GM23338 (cell line): ENCODE data around the gene FAAH. TPM values are rescaled to one million over a fixed set of nuclear protein-coding genes. Genes with fewer than 3 reads are reported as not detected.

Experiments
- ATAC-seq: fragments of 200-7000 bp; cut with Tn5 transposase; 3 replicates; pipeline ENCODE4 v1.9.1; 2020
- DNase-seq: peaks from one replicate; pipeline ENCODE4 v3.0.0-alpha.2; 2015; ENCODE audit warnings: low spot score
- H2AFZ ChIP-seq: fragments of 200-600 bp; sonication (generic); 2 replicates; pipeline ENCODE4 v1.8.0; 2016; ENCODE audit warnings: antibody characterized with exemption, mild to moderate bottlenecking, moderate library complexity
- H3F3A ChIP-seq: fragments of 200-600 bp; sonication (generic); replicated peaks from 2 replicates; pipeline ENCODE4 v1.8.0; 2017; ENCODE audit warnings: antibody characterized with exemption, mixed run types, low read depth
- H3K27ac ChIP-seq: fragments of 200-600 bp; sonication (generic); 2 replicates; pipeline ENCODE4 v1.6.1; 2016; ENCODE audit warnings: low read depth
- H3K27me3 ChIP-seq: fragments of 200-600 bp; sonication (generic); 2 replicates; pipeline ENCODE4 v1.8.0; 2016; ENCODE audit warnings: mild to moderate bottlenecking, mixed run types, moderate library complexity; ENCODE audit not compliant: insufficient read depth
- H3K36me3 ChIP-seq: fragments of 200-600 bp; sonication (generic); 2 replicates; pipeline ENCODE4 v1.8.0; 2016; ENCODE audit warnings: mild to moderate bottlenecking; ENCODE audit not compliant: insufficient read depth
- H3K4me1 ChIP-seq: fragments of 200-600 bp; sonication (generic); 2 replicates; pipeline ENCODE4 v1.8.0; 2016; ENCODE audit warnings: mild to moderate bottlenecking, moderate library complexity; ENCODE audit not compliant: insufficient read depth
- H3K4me2 ChIP-seq: fragments of 200-600 bp; sonication (generic); 2 replicates; pipeline ENCODE4 v1.7.1; 2017; ENCODE audit warnings: mixed run types
- H3K4me3 ChIP-seq: fragments of 200-600 bp; sonication (generic); 2 replicates; pipeline ENCODE4 v1.6.1; 2016; ENCODE audit warnings: mixed run types
- H3K79me2 ChIP-seq: fragments of 200-600 bp; sonication (generic); replicated peaks from 2 replicates; pipeline ENCODE4 v1.8.0; 2017; ENCODE audit warnings: mild to moderate bottlenecking; ENCODE audit not compliant: insufficient read depth
- H3K9me2 ChIP-seq: fragments of 200-600 bp; sonication (generic); 2 replicates; pipeline ENCODE4 v1.8.0; 2017; ENCODE audit not compliant: insufficient read depth
- H4K20me1 ChIP-seq: fragments of 200-600 bp; sonication (generic); replicated peaks from 2 replicates; pipeline ENCODE4 v1.8.0; 2017; ENCODE audit warnings: mild to moderate bottlenecking; ENCODE audit not compliant: insufficient read depth
- H3K27ac Mint-ChIP-seq: 2 replicates; pipeline ENCODE4 v1.8.0; 2020; ENCODE audit warnings: inconsistent platforms, mild to moderate bottlenecking, moderate library complexity, mixed read lengths
- H3K27me3 Mint-ChIP-seq: 3 replicates; pipeline ENCODE4 v1.8.0; 2022; ENCODE audit warnings: low read depth, mild to moderate bottlenecking, moderate library complexity, mixed read lengths, inconsistent platforms; ENCODE audit not compliant: insufficient read depth, poor library complexity
- H3K36me3 Mint-ChIP-seq: 3 replicates; pipeline ENCODE4 v1.8.0; 2021; ENCODE audit warnings: low read depth, mild to moderate bottlenecking, inconsistent platforms, moderate library complexity, mixed read lengths
- H3K4me1 Mint-ChIP-seq: 3 replicates; pipeline ENCODE4 v1.8.0; 2020; ENCODE audit warnings: mild to moderate bottlenecking, inconsistent platforms, mixed read lengths
- H3K4me3 Mint-ChIP-seq: 3 replicates; pipeline ENCODE4 v1.8.0; 2021; ENCODE audit warnings: moderate library complexity, mild to moderate bottlenecking, inconsistent platforms, mixed read lengths
- H3K9me3 Mint-ChIP-seq: 3 replicates; pipeline ENCODE4 v1.8.0; 2020; ENCODE audit warnings: moderate library complexity, mild to moderate bottlenecking, inconsistent platforms, mixed read lengths
- CREB1 ChIP-seq: fragments of 250-450 bp; sonication (Bioruptor Pico); IDR thresholded peaks from 2 replicates; pipeline ENCODE4 v1.5.0; 2020; ENCODE audit warnings: low read depth, mild to moderate bottlenecking, moderate library complexity
- CTCF ChIP-seq, 2 experiments: fragments of 200-600 bp in 1 of 2; sonication (generic) in 1 of 2; conservative IDR thresholded peaks; 2 replicates each; pipeline versions ENCODE4 v1.5.1 to v1.6.1; 2016 to 2017; ENCODE audit warnings: antibody characterized with exemption in 2 of 2, low read depth in 2 of 2, mild to moderate bottlenecking in 2 of 2, moderate library complexity in 1 of 2
- ETS1 ChIP-seq: IDR thresholded peaks from 2 replicates; pipeline ENCODE4 v1.6.1; 2016; ENCODE audit warnings: antibody characterized with exemption
- EZH2 ChIP-seq: fragments of 200-600 bp; sonication (generic); IDR thresholded peaks from one replicate; pipeline ENCODE4 v1.8.0; 2017; ENCODE audit warnings: antibody characterized with exemption, mild to moderate bottlenecking, low read depth; ENCODE audit not compliant: unreplicated experiment
- EZH2phosphoT487 ChIP-seq: fragments of 200-600 bp; sonication (generic); IDR thresholded peaks from one replicate; pipeline ENCODE4 v1.8.1; 2018; ENCODE audit warnings: antibody characterized with exemption; ENCODE audit not compliant: unreplicated experiment
- JUNB ChIP-seq: IDR thresholded peaks from one replicate; pipeline ENCODE4 v1.6.1; 2016; ENCODE audit warnings: antibody characterized with exemption; ENCODE audit not compliant: unreplicated experiment
- NANOG ChIP-seq: IDR thresholded peaks from 2 replicates; pipeline ENCODE4 v1.6.1; 2016; ENCODE audit warnings: antibody characterized with exemption, borderline replicate concordance
- POLR2AphosphoS5 ChIP-seq: IDR thresholded peaks from 2 replicates; pipeline ENCODE4 v1.6.1; 2016; ENCODE audit warnings: antibody characterized with exemption, low read depth
- STAT1 ChIP-seq: IDR thresholded peaks from one replicate; pipeline ENCODE4 v1.6.1; 2016; ENCODE audit warnings: antibody characterized with exemption; ENCODE audit not compliant: unreplicated experiment
- ZNF114 ChIP-seq: fragments of 250-450 bp; sonication (Bioruptor Pico); IDR thresholded peaks from 2 replicates; pipeline ENCODE4 v1.5.0; 2020; ENCODE audit warnings: mild to moderate bottlenecking, moderate library complexity
- ZNF331 ChIP-seq: fragments of 250-450 bp; sonication (Bioruptor Pico); IDR thresholded peaks from 2 replicates; pipeline ENCODE4 v1.5.0; 2020; ENCODE audit warnings: low read depth, mild to moderate bottlenecking, moderate library complexity
- ZNF462 ChIP-seq: fragments of 250-450 bp; sonication (Bioruptor Pico); IDR thresholded peaks from 2 replicates; pipeline ENCODE4 v1.5.0; 2020; ENCODE audit warnings: mild to moderate bottlenecking, moderate library complexity
- polyA plus RNA-seq: library from polyadenylated mRNA; unstranded; fragments of >200 nt; fragmentation: Nextera tagmentation; extraction: Ambion mirVana; gene quantifications from 2 replicates; pipeline ENCODE4 v1.2.1, GENCODE V29; 2016
- total RNA-seq: library from RNA; depleted of rRNA; stranded (reverse); fragments of >200 nt; shearing (Covaris generic); gene quantifications from 2 replicates; pipeline ENCODE4 v1.2.3, GENCODE V29; 2014
- TF ChIP-seq, protein P1 (sequence below): IDR thresholded peaks from one replicate; pipeline ENCODE4 v1.6.1; 2018; ENCODE audit warnings: antibody characterized with exemption; ENCODE audit not compliant: unreplicated experiment

Gene FAAH
- total and polyA plus RNA-seq, 2 experiments from 2014 or later: 10.7 to 24.0 TPM

- Histone ChIP-seq H3K27me3 (no peaks in the 10 kb centered on the region), H4K20me1 (no peaks in the 10 kb centered on the region), H3K9me2 (no peaks in the 10 kb centered on the region), H3K27ac (no peak overlapping the region), H3K4me3 (no peak overlapping the region), H3K79me2 (no peaks in the 10 kb centered on the region), H3K4me1 (no peaks in the 10 kb centered on the region), H3F3A (0 out of 2 replicates have a peak, but pooled peaks cover 3% of the 10 kb centered on the region), H2AFZ (no peak overlapping the region), H3K36me3 (no peaks in the 10 kb centered on the region; the same call in 1 of the 2 replicates), H3K4me2 (no peak overlapping the region)
- Mint-ChIP-seq H3K9me3 (no peaks in the 10 kb centered on the region; the same call in 1 of the 3 replicates), H3K27ac (peak overlapping the region; percentile 58; the same call in 1 of the 2 replicates), H3K4me3 (no peak overlapping the region), H3K36me3 (peaks cover 8% of the 10 kb centered on the region; the same call in 1 of the 3 replicates), H3K4me1 (peaks cover 6% of the 10 kb centered on the region; the same call in 2 of the 3 replicates), H3K27me3 (no peaks in the 10 kb centered on the region)
- TF ChIP-seq ZNF462 (no peak), ZNF331 (CRISPR knock-in tag) (no peak), EZH2 (no peak), CTCF (conservative IDR thresholded peaks at IDR 0.05; ENCODE audit: low read depth in 2 of 2) (no peak), ETS1 (no peak), NANOG (no peak), ZNF114 (CRISPR knock-in tag) (no peak), JUNB (no peak), STAT1 (no peak), EZH2phosphoT487 (no peak), CREB1 (CRISPR knock-in tag) (no peak), POLR2AphosphoS5 (no peak)
- TF ChIP-seq, protein P1, sequence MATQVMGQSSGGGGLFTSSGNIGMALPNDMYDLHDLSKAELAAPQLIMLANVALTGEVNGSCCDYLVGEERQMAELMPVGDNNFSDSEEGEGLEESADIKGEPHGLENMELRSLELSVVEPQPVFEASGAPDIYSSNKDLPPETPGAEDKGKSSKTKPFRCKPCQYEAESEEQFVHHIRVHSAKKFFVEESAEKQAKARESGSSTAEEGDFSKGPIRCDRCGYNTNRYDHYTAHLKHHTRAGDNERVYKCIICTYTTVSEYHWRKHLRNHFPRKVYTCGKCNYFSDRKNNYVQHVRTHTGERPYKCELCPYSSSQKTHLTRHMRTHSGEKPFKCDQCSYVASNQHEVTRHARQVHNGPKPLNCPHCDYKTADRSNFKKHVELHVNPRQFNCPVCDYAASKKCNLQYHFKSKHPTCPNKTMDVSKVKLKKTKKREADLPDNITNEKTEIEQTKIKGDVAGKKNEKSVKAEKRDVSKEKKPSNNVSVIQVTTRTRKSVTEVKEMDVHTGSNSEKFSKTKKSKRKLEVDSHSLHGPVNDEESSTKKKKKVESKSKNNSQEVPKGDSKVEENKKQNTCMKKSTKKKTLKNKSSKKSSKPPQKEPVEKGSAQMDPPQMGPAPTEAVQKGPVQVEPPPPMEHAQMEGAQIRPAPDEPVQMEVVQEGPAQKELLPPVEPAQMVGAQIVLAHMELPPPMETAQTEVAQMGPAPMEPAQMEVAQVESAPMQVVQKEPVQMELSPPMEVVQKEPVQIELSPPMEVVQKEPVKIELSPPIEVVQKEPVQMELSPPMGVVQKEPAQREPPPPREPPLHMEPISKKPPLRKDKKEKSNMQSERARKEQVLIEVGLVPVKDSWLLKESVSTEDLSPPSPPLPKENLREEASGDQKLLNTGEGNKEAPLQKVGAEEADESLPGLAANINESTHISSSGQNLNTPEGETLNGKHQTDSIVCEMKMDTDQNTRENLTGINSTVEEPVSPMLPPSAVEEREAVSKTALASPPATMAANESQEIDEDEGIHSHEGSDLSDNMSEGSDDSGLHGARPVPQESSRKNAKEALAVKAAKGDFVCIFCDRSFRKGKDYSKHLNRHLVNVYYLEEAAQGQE: no peak
- DNase-seq (no peak), ATAC-seq (peak; percentile 41; the same call in 2 of the 3 replicates)
Observed at GRCh38 chr1:46370214-46370633, 23.9 kb upstream of the FAAH start.
